Embryonic facial prominence (tissue), 1 donor: ENCODE data around the gene ADRA1B.

ENCODE experiments used
- DNase-seq: peaks from one replicate; pipeline ENCODE4 v3.0.0-alpha.2; 2016; ENCODE audit errors: extremely low spot score

Gene ADRA1B

DNA sequence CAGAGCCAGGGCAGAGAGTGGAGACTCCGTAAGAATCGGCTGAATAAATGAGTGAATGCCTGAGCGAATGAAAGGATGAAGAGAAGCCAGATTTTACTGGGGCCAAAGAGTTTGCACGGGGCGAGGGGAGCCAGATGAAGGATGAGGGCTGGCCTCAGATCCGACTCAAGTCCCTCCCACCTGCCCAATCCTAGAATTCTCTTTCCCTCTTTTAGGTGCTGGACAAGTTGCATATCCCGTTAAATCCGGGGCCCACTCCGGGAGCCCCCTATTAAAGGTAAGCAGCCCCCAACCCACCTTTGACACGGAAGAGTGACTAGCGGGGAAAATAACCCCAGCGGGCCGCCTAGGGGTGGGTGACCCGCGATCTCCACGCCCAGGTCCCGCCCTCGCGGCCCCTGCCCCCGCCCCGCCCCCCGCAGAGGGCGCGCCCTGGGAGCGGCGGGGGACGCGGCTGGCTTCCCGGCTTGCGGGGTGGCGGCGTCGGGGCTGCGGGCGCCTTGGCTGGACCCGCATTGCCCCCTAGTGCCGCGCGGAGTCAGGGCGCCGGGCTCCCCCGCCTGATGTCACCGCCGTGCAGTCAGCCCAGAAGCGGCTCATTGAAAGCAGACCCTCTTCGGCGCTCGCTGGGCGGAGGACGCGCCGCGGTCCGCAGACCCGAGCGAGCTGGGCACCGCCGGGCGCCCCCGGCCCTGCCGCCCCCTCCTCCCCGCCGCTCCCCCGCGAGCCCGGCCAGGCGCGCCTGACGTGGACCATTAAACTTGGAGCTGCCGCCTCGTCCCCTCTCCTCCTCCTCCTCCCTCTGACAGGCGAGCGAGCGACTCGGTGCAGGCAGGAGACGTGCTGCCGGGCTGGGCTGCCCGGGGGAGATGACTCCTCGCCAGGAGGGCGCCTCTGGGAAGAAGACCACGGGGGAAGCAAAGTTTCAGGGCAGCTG lies at the start of gene ADRA1B:
Gene ADRA1B, plus strand, starts transcription at position 579 of the 937 bp plus-strand sequence. CDS start 424 bp downstream, outside the sequence.
- peak; percentile 48 for DNase-seq

DNA sequence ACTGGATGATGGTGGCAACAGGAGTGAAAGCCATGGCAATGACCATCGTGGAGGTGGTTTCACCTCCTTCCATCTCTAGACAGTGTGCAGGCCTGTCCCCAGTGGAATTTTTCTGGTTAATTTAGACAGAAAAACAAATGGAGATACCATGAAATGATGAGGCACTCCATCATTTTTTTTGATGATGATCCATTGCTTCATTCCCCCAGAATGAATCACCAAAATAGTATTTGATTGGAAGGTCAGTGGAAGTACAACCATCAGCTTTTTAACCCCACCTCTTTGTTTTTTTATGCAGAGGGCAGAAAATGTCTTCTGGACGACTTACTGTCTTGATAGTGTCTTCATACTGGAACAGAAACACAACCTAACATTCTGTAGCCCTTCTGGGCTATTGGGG lies 42.6 kb upstream of the ADRA1B start:
- no peak for DNase-seq

DNA sequence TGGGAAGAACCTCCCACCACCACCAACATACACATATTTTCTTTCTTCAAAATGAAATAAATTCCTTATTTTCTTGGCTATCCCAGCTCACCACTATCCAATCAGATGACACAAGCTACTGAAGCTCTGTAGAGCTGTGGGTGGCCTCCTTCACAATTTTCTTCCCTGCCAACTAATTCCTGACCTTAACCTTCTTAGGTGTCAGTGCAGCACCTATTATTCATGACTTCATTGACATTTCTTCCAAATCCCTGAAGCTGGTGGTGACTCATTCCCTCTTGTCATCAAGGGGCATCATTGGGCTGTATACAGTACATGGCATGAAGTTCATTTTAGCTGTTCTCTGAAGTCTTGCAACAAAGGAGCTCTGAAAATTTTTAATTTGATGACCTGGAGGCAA lies 42.0 kb upstream of the ADRA1B start:
- no peak for DNase-seq

DNA sequence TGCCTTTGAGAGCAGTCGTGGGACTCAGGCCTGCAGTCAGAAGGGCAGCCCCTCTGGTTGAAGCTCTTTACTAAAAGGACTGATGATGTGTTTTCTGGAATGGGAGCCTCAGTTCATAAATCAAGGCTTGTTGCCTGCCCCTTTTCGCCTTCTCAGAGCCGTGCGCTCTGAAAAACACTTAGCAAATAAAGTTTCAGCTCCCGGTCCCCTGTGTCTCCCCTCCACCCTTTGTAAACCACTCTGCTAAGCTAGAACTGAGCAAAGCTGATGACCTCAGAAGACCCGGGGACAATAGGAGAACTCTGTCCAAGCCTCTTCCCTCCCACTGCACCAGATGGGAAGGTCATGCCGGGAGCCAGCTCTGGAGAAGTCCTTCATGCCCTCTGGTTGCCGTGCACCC lies 39.3 kb upstream of the ADRA1B start:
- DNase-seq = no peak

DNA sequence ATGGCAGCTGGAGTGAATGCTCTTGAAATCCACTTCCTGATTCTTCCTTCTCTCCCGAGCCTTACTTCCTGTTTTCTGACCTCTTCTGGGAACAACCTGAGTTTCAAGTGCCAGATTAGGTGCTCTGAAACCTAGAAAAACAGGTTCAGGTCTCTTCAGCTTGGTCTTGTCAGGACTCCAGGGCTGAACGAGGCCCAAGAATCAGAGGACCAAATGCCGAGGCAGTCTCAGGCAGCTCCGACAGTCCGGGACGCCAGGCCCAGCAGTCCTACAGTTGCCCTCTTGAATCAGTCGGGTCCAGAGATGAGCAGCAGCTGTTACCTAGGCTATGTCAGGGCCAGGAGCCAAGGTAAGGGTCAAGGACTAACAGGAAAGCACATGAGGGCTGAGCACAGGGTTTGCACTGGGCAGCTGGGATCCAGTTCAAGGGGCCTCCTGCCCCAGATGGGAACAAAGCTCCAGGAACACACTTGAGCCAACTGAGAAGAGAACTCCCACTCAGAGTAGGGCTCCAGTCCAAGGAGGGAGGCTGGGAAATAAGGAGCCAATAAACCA lies 38.3 kb upstream of the ADRA1B start:
- no peak for DNase-seq

DNA sequence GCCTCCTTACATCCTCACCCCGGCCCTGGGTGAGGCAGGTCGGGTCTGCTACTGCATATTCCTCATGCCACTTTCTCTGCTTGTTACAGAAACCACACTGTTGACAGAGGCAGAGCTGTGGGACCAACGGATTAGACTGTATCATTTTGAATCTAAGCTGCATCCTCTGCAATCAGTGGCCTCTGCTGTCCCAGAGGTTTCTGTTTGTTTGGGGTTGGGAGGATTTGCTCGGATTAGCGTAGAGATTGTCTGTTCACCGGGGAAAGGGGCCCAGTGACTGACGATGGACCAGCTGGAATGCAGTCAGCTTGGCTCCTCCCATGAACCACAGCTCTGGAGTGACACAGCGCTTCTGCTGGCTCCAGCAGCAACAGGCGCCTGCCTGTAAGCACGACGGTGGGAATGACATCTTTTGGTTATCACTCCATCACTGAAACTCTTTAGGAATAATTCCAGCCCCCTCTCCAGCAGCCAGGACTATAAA lies 37.3 kb upstream of the ADRA1B start:
- no peak for DNase-seq

DNA sequence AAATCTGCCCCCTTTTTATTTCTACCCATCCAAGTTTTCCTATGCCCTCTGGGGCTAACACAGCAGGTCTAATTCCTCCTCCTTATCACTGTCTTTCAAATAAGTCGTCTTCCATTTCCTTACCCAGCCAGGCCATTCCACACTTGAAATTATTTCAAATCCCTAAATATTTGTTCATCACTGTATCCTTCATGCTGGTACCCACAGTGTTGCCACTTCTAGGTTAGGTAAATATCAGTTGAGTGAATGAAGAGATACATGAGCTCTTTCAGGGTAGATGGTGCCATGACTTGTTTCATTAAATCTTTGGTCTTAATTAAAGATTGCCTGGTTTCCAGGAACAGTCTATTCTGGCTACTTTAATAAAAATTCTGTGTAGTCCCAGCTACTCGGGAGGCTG lies 35.6 kb upstream of the ADRA1B start:
- DNase-seq = no peak

DNA sequence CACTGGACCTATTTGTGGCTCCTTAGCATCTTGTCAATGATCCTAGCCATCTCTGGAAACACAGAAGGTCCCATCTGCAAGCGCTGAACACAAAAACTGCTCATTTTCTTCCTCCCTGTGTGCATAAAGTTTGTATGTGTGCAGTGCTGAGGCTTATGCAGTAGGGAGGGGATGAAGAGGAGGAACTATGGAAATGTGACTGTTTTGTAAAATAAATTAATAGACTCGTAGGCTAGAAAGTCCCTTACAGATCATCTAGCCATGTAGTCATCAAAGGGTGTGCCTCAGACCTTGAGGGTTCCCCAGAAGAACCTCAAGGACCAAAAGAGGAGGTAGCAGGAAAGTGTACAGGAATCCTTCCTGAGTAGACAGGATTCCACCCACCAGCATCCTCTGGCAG lies 34.3 kb upstream of the ADRA1B start:
- no peak for DNase-seq

DNA sequence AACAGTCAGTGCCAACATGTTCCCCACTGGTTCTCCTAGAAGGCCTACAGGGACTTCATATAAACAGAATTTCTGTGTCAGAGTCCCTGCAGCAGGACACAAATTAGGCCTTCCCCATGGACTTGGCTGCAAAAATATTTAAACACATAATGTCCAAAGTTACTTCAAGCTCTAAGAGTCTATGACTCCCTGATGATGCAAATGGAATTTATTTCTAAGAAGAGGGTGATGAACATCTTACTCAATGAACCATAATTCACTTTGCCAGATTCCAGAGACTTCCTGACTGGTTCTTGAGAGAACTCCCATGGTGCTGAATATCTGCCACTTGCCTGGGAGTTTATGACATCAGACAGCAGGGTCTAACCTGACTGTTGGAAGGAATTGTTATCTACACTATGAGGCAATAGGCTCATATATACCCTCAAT lies 32.7 kb upstream of the ADRA1B start:
- DNase-seq = no peak

DNA sequence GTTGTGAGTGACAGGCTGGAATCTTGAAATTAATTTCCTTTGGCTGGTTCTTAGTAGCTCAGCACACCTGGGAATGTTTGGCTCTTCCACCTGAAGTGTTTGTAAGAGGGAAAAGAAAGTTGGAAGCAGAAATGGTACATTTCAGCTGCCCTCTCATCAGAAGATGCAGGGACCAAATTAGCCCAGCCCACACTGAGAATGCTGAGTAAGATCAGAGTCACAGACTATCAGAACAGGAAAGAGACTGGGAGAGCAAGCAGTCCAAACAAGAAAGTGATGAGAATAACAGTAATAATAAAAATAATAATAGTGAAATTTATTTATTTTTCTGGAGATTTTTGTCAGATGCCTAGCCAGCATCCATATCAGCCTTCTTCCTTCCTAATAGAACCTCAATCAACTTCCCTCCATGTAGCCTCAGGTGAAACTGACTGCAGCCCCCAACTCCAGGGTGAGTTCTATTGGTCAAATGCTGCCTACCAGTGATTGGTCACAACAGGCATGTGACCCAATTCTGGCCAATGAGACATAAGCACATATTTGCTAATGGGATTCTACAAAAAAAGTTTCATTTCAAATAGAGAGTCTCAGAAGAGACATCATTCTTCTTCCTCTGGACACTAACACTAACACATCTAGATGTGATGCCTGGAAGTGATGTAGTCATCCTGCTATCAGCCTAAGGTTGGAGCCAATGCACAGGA lies 31.2 kb upstream of the ADRA1B start:
- DNase-seq = no peak

DNA sequence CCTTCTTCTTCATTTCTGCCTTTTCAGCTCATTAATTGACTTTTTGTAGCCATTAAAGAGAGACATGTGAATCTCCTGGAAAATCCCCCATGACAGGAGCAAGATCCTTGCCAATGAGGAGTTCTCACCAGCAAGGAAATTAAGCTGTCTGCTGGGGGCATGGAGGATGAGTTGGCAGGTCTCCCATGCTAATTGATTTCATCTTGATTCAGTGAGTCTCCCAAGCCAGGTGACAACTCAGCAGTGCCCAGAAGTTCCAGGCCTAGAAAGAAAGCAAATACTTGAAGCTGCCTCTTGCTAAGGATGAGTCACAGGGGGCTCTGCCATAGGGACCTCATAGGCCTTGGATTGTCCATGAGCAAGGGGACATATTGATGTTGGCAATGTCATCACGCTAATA lies 30.0 kb upstream of the ADRA1B start:
- DNase-seq = no peak

DNA sequence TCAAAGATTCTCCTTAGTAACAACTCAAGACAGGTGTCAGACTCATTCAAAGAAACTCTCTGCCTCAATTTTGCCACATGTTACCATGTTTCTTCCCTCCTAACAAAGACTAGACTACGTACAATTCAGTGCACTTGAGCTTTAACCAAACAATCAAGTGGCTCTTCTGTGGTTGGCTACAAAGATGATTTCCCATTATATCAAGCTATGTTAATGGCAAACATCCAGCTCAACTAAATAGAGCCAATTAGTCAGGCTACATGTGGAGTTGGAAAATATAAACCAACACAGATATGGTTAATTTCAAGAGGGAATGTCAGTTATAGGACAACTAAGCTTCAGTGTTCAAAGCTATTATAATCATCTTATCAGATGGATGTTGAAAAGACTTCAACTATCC lies 29.2 kb upstream of the ADRA1B start:
- DNase-seq = no peak

DNA sequence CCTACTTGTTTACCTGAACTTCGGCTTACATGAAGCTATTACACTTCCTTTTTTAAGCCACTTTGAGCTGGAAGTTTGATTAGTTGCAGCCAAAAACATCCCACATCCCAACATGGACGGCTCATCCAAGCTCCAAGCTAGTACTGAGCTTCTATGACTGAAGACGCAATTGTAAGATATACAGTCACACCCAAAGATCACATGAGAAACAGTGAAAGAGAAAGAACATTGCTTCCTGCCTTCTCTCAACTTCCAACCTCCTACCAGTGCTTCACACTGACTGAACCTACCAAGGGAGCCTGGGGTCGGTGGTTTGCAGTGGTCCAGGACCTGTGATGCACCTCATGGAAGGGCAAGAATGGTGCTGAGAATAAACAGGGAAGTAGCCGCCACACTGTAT lies 27.4 kb upstream of the ADRA1B start:
- no peak for DNase-seq

DNA sequence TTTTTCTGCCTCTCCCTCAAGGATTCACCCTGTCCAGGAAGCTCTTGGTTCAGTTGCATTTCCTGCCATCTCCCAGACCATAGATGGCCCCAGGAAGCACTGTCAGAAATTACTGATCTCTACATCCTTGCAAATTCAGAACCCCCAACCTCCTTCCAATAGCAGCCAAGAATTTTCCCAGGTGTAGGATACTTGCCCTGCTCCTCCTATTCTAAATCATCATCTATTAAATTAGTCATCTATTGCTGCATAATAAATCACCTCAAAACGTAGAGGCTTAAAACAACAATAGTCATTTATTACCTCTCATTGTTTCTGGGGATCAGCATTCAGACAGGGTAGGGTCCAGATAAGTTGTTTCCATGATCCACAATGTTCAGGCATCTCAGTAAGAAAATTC lies 26.1 kb upstream of the ADRA1B start:
- DNase-seq = no peak

DNA sequence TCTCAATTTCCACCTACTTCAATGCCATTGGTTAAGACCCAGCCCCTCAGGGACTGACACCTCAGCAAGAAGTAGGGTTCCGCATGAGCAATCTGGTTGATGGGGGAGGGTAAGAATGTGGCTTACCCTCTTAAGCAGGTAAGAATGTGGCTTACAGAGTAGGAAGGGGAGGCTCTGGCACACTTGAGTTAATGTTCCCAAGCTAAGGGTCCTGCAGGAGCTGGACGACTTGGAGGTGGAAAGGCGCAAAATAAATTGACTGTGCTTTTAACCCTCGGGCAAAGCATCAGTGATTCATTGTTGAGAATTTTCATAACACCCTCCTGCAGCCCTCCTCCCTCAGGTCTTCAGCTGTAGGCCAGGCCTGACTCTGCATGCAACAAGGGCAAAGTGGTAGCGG lies 24.9 kb upstream of the ADRA1B start:
- DNase-seq = no peak

DNA sequence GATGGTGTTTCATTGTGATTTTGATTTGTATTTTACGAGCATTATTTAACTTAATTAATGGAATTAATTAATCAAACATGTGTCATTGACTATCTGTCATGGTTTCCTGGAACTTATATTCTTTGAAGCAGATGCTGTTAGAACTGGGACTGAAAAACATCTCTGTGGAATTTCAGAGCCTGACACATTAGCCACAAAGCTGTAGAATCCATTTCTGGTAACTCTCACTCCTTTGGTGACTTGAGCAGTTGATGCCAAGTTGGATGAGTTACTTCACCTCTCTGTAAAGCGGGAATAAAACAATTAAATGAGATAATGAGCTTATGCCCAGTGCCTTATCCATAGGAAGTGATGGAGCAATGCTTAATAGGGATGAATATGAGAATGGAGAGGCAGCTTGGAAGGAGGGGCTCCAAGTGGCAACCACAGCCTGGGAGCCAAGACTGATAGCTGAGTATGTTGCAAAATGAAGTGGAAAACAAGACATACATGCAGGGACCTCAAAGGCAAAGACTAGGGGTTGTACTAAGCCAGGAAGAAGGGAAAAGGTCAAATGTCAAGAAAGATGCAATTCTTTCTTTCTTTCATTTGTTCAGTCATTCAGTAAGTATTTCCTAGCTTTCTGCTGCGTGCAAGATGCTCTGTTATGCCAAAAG lies 23.1 kb upstream of the ADRA1B start:
- DNase-seq = no peak

DNA sequence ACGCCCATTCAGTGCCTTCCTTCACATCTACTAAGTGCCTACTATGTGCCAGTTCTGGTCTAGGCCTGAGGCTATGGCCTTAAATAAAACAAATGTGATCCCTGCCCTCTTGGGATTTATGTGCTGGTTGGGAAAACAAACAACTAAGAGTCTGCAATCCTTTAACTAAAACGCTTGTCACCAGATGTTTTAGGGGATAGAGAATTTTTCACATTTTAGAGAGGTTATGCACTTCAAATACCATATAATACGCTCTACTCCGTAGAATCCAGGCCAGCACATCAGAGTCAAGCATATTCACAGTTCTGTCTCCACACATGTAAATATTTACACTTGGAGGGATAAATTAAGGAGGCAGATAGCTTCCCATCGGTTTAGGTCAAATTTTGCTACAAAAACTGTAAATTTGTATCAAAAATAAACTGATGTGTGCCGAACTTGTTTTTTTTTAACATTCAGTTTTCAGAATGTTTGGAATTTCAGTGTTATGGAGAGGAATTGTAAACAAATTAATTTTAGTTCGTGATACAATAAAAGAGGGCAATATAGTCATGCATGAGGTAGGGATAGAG lies 22.0 kb upstream of the ADRA1B start:
- no peak for DNase-seq

DNA sequence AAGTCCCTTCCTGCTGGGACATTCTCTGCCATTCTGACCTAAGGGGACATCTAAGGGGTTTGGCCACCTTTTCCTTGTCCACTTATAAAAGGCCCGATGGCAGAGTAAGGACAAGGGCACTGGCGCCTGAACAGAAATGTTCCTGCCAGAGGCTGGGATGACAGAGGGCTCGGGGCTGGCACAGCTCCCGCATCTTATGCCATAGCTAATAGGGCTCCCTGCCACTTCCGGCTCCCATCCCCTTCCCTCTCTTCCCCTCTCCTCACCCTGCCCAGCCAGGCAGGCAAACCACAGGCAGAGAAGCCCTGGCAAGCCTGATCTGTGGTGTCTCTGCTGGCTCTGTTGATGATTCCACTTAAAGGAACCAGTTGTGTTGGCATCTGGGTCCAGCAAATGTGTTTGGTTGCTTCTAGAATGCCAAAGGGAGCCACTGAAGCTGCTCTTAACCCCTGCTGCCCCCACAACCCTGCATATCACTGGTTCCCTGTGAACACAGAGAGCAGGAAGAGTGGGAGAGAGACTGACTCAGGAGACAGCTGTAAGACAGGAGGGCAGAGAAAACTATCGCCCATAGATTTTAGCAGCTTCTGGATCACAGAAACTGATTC lies 18.4 kb upstream of the ADRA1B start:
- no peak for DNase-seq

DNA sequence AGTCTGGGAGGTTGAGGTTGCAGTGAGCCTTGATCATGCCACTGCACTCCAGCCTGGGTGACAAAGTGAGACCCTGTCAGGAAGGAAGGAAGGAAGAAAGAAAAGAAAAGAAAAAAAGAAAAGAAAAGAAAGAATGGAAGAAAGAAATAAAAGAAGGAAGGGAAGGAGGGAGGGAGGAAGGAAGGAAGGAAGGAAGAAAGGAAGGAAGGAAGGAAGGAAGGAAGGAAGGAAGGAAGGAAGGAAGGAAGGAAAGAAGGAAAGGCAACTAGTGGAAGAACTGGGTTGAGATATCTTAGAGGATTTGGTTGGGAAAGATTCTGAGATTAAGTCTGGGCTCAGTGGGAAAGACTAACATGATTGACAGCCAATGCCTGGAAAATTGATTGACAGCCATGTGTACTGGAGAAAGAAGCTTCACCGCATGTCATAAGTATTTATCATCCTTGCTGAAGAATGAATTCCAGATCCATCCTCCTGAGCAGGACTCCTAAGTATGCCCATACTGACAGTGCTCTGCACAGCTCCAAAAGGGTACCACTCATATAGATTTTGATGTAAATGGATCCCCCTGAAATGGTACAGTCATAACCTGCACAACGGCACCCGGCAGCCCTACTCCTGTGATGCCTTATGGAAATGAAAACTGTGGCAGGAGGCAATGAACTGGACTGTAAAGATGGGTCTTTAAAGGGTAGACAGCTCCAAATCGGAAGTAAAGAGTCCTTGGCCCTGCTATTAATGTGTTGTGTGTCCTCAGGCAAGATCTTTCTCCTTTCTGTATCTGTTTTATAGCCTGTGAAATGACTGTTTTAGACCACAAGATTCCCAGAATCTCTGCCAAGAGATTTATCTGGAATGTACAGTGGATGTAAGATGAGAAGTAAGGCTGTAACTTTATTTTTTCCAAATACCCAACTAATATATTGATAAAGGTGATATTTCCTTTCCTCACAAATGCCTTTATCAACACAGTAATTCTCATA lies 16.9 kb upstream of the ADRA1B start:
- DNase-seq = no peak

DNA sequence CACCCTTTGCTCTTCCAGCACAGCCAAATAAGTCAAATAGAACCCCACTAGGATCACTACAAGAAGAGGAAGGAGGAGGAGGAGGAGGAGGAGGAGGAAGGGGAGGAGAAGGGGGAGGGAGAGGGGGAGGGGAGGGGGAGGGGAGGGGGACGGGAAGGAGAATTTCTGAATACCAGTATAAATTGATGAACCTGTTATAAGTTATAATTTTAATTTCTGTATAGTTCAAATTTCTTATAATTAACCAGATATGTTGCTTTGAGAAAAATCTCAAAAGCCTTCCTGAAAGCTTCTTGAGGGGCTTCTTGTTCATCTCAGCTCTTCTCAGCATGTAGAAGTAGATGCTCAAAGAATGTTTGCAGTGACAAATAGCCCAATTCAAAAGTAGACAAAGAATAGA lies 15.0 kb upstream of the ADRA1B start:
- no peak for DNase-seq
